Coronary artery (tissue), 2 donors: ENCODE data around the gene KRTAP3-1.

ENCODE experiments used
- DNase-seq: peaks from one replicate; pipeline ENCODE4 v3.0.0-alpha.2; 2017; ENCODE audit warnings: low spot score
- H3K27ac ChIP-seq, 2 donors: fragments of 200-600 bp; sonication (generic); one replicate each; pipeline ENCODE4 v1.5.1; 2016 to 2019
- H3K4me3 ChIP-seq: fragments of 200-600 bp; sonication (generic); 2 replicates; pipeline ENCODE4 v1.5.1; 2016; ENCODE audit warnings: mild to moderate bottlenecking, moderate library complexity
- TF ChIP-seq, protein P1 (sequence below): fragments of 200-600 bp; sonication (generic); IDR thresholded peaks from one replicate; pipeline ENCODE4 v1.5.1; 2019; ENCODE audit warnings: antibody characterized with exemption

Gene KRTAP3-1

DNA sequence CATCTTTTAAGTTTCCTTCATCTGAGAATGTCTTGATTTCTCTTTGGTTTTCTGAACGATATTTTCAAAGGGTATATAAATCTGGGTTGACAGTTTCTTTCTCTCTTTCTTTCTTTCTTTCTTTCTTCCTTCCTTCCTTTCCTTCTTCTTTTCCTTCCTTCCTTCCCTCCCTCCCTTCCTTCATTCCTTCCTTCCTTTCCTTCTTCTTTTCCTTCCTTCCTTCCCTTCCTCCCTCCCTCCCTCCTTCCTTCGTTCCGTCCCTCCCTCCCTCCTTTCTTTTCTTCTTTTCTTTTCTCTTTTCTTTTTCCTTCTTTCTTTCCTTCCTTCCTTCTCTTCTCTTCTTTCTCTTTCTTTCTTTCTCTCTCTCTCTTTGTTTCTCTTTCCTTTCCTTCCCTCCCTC, 34.6 kb downstream of the KRTAP3-1 start:
- DNase-seq: no peak
- TF ChIP-seq, protein P1, sequence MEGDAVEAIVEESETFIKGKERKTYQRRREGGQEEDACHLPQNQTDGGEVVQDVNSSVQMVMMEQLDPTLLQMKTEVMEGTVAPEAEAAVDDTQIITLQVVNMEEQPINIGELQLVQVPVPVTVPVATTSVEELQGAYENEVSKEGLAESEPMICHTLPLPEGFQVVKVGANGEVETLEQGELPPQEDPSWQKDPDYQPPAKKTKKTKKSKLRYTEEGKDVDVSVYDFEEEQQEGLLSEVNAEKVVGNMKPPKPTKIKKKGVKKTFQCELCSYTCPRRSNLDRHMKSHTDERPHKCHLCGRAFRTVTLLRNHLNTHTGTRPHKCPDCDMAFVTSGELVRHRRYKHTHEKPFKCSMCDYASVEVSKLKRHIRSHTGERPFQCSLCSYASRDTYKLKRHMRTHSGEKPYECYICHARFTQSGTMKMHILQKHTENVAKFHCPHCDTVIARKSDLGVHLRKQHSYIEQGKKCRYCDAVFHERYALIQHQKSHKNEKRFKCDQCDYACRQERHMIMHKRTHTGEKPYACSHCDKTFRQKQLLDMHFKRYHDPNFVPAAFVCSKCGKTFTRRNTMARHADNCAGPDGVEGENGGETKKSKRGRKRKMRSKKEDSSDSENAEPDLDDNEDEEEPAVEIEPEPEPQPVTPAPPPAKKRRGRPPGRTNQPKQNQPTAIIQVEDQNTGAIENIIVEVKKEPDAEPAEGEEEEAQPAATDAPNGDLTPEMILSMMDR: no peak
- H3K4me3 ChIP-seq: no peak overlapping the region
- H3K27ac ChIP-seq: no peak overlapping the region

DNA sequence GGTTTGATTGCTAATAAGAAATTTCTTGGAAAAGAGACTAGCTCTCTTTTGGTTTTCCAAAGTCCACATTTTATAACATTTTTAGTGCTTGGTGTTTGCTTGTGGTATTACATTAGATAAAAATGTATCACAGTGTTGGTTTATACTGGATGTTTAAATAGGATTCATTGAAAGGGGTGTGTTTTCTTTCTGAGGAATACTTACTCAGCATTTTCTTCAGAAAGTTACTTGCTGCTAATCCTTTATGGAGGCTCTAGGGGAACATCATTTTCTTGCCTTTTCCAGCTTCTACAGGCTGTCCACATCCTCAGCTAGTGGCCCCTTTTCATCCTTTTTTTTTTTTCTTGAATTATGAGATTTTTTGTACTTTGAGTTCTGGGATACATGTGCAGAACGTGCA, 41.3 kb downstream of the KRTAP3-1 start:
- DNase-seq: no peak
- TF ChIP-seq, protein P1: no peak
- no peak overlapping the region for H3K27ac ChIP-seq
- H3K4me3 ChIP-seq: no peak overlapping the region

DNA sequence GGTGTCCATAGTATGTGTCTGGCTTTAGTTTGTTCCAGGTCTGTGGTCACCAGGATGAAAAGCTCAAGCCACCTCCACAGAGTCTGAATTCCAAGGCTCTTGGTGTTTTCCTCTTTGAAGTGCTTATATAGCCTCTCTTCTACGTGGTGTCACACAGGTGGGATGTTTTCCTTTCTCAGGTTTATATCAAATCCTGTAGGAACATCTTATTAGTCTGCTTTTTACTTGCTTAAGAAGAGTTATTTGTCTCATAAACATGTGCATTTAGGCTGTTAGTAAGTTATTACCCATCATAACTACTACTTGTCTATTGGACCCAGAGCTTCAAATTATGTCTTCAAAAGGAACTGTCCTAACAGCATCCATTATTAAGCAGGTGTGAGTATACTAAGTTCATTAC, 42.1 kb downstream of the KRTAP3-1 start, which contains the start of gene KRT39:
KRT39 (minus strand) TSS at position 101 of the 400 bp plus-strand sequence; CDS start at position 9, 92 bp downstream.
- TF ChIP-seq, protein P1: no peak
- no peak for DNase-seq
- H3K4me3 ChIP-seq: no peak within 1 kb of the TSS
- no peak within 1 kb of the TSS for H3K27ac ChIP-seq

- Histone ChIP-seq H3K4me3 (no peak overlapping the region), H3K27ac (no peak overlapping the region)
- no peak for DNase-seq
- TF ChIP-seq, protein P1: peak; percentile 26
Observed at GRCh38 chr17:40963838-40964237, 45.1 kb downstream of the KRTAP3-1 start.

GRCh38 chr17:40962059-40962561, 46.8 kb downstream of the KRTAP3-1 start:
- Histone ChIP-seq H3K27ac (no peak overlapping the region), H3K4me3 (no peak overlapping the region)
- DNase-seq: no peak
- TF ChIP-seq, protein P1: no peak

DNA sequence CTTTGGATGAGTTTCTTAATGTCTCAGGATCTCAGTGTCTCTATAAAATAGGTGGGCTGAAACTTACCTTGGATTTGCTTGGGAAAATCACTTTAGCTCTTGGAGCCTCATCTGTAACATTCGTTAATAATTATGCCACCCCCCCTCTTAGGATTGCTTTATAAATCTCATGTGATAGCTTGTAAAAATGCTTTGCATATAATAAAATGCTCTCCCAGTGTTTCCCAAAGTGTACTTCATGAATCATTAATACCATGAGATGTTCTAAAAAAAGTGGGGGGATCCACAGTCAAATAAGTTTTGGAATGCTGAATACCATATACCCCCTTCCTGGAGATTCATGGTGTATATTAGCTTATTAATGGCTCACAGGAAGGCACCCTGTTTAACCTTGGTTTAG, 47.3 kb downstream of the KRTAP3-1 start:
- no peak overlapping the region for H3K4me3 ChIP-seq
- TF ChIP-seq, protein P1: no peak
- DNase-seq: no peak
- H3K27ac ChIP-seq: no peak overlapping the region

GRCh38 chr17:40960144-40960543, 48.8 kb downstream of the KRTAP3-1 start:
- TF ChIP-seq, protein P1: no peak
- Histone ChIP-seq H3K4me3 (peak overlapping the region; percentile 36), H3K27ac (no peak overlapping the region)
- no peak for DNase-seq
